Stimulated activated naive CD4-positive, alpha-beta T cell treated with Interleukin-2 at 50 U/mL for 16 hours (primary cell): Measurements from ENCODE around the gene TKTL2.
"Not testable (repeated sequence)": the region's sequence is repeated elsewhere in the genome, so short reads cannot be mapped to it uniquely, and the experiment has no call there.

ENCODE experiments used
- DNase-seq: peaks from one replicate; lab custom pipeline; 2025; lab: John Stamatoyannopoulos, UW

TKTL2 gene

GRCh38 chr4:163447481-163447880 is 26.1 kb downstream of the TKTL2 start:
- DNase-seq: no peak

GRCh38 chr4:163447023-163447422 is 26.5 kb downstream of the TKTL2 start:
- DNase-seq: not testable (repeated sequence)

GRCh38 chr4:163440040-163440439 is 33.5 kb downstream of the TKTL2 start:
- DNase-seq: no peak
